Measurements from ENCODE around the gene PHF21A.

The PHF21A gene

GRCh38 chr11:45925550-45925949 is 195.7 kb downstream of the PHF21A start:
- TF ChIP-seq SIN3A (IDR thresholded peaks at IDR 0.05; ENCODE audit: borderline replicate concordance, insufficient read depth, low read length) (no peak), FOXP2 (optimal IDR thresholded peaks at IDR 0.05; ENCODE audit: borderline replicate concordance, extremely low read depth, extremely low read length, insufficient read depth) (no peak), TAF1 (IDR thresholded peaks at IDR 0.05; ENCODE audit: borderline replicate concordance, insufficient read depth, low read length) (no peak), POLR2AphosphoS5 (IDR thresholded peaks at IDR 0.05; ENCODE audit: low read depth, low read length) (no peak)
- TF ChIP-seq, protein P1, sequence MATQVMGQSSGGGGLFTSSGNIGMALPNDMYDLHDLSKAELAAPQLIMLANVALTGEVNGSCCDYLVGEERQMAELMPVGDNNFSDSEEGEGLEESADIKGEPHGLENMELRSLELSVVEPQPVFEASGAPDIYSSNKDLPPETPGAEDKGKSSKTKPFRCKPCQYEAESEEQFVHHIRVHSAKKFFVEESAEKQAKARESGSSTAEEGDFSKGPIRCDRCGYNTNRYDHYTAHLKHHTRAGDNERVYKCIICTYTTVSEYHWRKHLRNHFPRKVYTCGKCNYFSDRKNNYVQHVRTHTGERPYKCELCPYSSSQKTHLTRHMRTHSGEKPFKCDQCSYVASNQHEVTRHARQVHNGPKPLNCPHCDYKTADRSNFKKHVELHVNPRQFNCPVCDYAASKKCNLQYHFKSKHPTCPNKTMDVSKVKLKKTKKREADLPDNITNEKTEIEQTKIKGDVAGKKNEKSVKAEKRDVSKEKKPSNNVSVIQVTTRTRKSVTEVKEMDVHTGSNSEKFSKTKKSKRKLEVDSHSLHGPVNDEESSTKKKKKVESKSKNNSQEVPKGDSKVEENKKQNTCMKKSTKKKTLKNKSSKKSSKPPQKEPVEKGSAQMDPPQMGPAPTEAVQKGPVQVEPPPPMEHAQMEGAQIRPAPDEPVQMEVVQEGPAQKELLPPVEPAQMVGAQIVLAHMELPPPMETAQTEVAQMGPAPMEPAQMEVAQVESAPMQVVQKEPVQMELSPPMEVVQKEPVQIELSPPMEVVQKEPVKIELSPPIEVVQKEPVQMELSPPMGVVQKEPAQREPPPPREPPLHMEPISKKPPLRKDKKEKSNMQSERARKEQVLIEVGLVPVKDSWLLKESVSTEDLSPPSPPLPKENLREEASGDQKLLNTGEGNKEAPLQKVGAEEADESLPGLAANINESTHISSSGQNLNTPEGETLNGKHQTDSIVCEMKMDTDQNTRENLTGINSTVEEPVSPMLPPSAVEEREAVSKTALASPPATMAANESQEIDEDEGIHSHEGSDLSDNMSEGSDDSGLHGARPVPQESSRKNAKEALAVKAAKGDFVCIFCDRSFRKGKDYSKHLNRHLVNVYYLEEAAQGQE (IDR thresholded peaks at IDR 0.05; ENCODE audit: insufficient read depth in 1 of 2, low read depth in 2 of 2, low read length in 2 of 2): no peak

- TF ChIP-seq, protein P1 (IDR thresholded peaks at IDR 0.05; ENCODE audit: insufficient read depth in 1 of 2, low read depth in 2 of 2, low read length in 2 of 2): peak in 1 of 2 experiments; percentile 77; a peak in 2 of 4 replicates
- TF ChIP-seq FOXP2 (optimal IDR thresholded peaks at IDR 0.05; ENCODE audit: borderline replicate concordance, extremely low read depth, extremely low read length, insufficient read depth): no peak
- no peak for TF ChIP-seq SIN3A (IDR thresholded peaks at IDR 0.05; ENCODE audit: borderline replicate concordance, insufficient read depth, low read length)
- TF ChIP-seq POLR2AphosphoS5 (IDR thresholded peaks at IDR 0.05; ENCODE audit: low read depth, low read length): no peak
- TF ChIP-seq TAF1 (IDR thresholded peaks at IDR 0.05; ENCODE audit: borderline replicate concordance, insufficient read depth, low read length): no peak
These were observed 196.3 kb downstream of the PHF21A start for GRCh38 chr11:45924927-45925326.

DNA sequence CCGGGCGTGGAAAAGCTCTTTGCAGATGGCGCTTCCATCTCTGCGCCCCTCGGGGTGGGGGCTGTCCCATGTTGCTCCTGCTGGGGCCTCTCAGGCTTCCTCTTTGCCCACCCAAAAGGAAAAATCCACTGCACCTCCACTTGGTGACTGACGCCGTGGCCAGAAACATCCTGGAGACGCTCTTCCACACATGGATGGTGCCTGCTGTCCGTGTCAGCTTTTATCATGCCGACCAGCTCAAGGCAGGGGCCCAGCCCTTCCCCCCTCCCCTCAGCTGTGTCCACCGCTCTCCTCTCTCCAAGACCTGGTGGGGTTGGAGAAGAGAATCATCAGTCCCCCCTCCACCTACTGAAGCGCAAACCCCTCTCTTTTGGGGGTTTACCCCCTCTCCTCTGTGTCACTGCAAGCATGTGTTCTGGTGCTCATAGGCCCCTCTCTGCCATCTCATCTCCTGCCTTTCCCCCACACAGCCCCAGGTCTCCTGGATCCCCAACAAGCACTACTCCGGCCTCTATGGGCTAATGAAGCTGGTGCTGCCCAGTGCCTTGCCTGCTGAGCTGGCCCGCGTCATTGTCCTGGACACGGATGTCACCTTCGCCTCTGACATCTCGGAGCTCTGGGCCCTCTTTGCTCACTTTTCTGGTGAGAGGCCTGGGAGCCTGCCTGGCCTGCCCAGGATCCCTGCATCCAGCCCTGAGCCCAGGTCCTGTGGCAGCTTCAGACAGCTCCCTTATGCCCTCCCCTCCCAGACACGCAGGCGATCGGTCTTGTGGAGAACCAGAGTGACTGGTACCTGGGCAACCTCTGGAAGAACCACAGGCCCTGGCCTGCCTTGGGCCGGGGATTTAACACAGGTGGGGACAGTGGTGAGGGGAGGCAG is 197.0 kb downstream of the PHF21A start:
- TF ChIP-seq, protein P1 (IDR thresholded peaks at IDR 0.05; ENCODE audit: insufficient read depth in 1 of 2, low read depth in 2 of 2, low read length in 2 of 2): no peak
- no peak for TF ChIP-seq SIN3A (IDR thresholded peaks at IDR 0.05; ENCODE audit: borderline replicate concordance, insufficient read depth, low read length)
- TF ChIP-seq POLR2AphosphoS5 (IDR thresholded peaks at IDR 0.05; ENCODE audit: low read depth, low read length): no peak
- no peak for TF ChIP-seq FOXP2 (optimal IDR thresholded peaks at IDR 0.05; ENCODE audit: borderline replicate concordance, extremely low read depth, extremely low read length, insufficient read depth)
- no peak for TF ChIP-seq TAF1 (IDR thresholded peaks at IDR 0.05; ENCODE audit: borderline replicate concordance, insufficient read depth, low read length)

DNA sequence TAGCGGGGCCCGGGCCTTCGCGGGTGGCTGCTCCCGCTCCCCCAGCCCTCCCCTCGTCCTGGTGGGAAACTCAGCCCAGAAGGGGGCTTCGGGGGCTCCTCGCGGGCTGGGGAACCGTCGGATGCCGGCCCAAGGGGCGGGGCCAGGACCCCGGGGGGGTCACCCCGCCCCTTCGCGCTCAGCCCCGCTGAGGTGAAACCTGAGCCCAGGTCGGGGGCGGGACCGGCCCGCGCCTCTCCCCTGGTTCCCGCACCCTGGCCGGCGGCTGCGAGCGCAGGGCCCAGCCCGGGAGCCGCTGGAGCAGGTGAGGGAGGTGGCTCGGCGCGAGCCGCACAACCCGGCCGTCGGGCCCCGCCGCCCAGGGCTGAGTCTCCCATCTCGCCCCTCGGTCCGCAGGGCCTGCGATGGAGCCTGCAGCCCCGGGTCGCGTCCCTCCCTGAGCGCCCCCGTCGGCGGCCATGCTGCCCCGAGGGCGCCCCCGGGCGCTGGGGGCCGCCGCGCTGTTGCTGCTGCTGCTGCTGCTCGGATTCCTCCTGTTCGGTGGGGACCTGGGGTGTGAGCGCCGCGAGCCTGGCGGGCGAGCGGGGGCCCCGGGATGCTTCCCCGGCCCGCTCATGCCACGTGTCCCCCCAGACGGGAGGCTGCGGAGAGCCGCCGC is 198.7 kb downstream of the PHF21A start, which contains the start of gene LARGE2:
Gene LARGE2 (plus strand): TSS at position 232 of the 658 bp plus-strand sequence. CDS start 227 bp downstream, at position 459.
- TF ChIP-seq FOXP2 (optimal IDR thresholded peaks at IDR 0.05; ENCODE audit: borderline replicate concordance, extremely low read depth, extremely low read length, insufficient read depth): no peak
- no peak for TF ChIP-seq SIN3A (IDR thresholded peaks at IDR 0.05; ENCODE audit: borderline replicate concordance, insufficient read depth, low read length)
- TF ChIP-seq POLR2AphosphoS5 (IDR thresholded peaks at IDR 0.05; ENCODE audit: low read depth, low read length): no peak
- no peak for TF ChIP-seq TAF1 (IDR thresholded peaks at IDR 0.05; ENCODE audit: borderline replicate concordance, insufficient read depth, low read length)
- TF ChIP-seq, protein P1 (IDR thresholded peaks at IDR 0.05; ENCODE audit: insufficient read depth in 1 of 2, low read depth in 2 of 2, low read length in 2 of 2): no peak

Data from PFSK-1 (cell line).